ENCODE results near the gene NUFIP1. TPM values are rescaled to one million over a fixed set of nuclear protein-coding genes. Genes with fewer than 3 reads are reported as not detected.
A peak's percentile ranks its signal among the peaks of the same experiment; 100 is the strongest.

Gene NUFIP1
- polyA plus RNA-seq, 1 donor (not counting 4 experiments of a cell fraction or from before 2014, with no cell fraction given), result 3.3 TPM

DNA sequence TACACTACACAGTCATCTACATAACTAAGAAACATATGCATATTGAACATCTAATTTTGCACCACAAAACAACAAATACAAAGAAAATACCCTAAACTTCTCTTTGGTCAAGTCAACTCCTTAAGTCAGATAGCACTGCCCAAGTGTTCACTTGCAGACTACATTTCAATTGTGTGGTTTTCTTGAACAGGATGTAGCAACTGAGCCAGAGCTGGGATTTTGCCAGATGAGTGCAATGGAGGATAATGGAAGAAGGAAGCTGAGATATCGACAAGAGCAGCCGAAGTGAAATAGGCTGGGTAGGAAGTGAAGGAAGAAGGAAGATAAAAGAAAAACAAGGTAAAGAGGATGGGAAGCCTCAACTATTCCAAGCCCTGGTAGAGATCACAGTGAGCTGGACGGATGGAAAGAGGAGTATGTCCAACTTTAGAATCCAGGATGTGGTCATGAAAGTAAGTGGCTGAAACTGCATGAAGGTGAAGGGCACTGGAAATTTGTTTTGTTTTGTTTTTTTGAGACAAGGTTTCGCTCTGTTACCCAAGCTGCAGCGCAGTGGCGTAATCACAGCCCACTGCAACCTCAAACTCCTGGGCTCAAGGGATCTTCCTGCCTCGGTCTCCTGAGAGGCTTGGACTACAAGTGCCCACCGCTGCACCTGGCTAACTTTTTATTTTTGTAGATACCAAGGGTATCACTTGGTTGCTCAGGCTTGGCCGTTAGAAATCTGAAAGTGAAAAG lies 15.0 kb downstream of the NUFIP1 start:
- H3K27me3 ChIP-seq (ENCODE audit: control insufficient read depth, extremely low read depth, insufficient read depth, low read length), result no peaks in the 10 kb centered on the region
- dilution Hi-C loops (cut with MboI; ENCODE audit: extremely low pct_ligation_motif_present, low sequenced_read_pairs), result no loop called here
- no peak for TF ChIP-seq CTCF (optimal IDR thresholded peaks at IDR 0.05 in 1 of 3, IDR thresholded peaks at IDR 0.05 in 1 of 3, conservative IDR thresholded peaks at IDR 0.05 in 1 of 3; ENCODE audit: extremely low read depth in 1 of 3, insufficient read depth in 2 of 3, low read length in 3 of 3)
- no peak for TF ChIP-seq EZH2 (IDR thresholded peaks at IDR 0.05; ENCODE audit: low read length)
- H3K9me3 ChIP-seq (ENCODE audit: control insufficient read depth, low read depth, low read length), result no peaks in the 10 kb centered on the region
- no peaks in the 10 kb centered on the region for H4K20me1 ChIP-seq (ENCODE audit: control insufficient read depth, extremely low read depth, insufficient read depth, low read length)
- H3K79me2 ChIP-seq (ENCODE audit: control insufficient read depth, insufficient read depth, low read length), result peaks cover 4% of the 10 kb centered on the region
- no peak overlapping the region for H2AFZ ChIP-seq (ENCODE audit: control insufficient read depth, low read length)
- no peak overlapping the region for H3K9ac ChIP-seq (ENCODE audit: control insufficient read depth, extremely low read depth, insufficient read depth, low read length)
- no peak overlapping the region for H3K4me3 ChIP-seq (ENCODE audit: control insufficient read depth in 2 of 3, extremely low read depth in 1 of 3, insufficient read depth in 2 of 3, low read depth in 1 of 3, low read length in 3 of 3)
- FAIRE-seq (no peak), DNase-seq (ENCODE audit: low read depth, low spot score) (no peak)
- H3K9me1 ChIP-seq (ENCODE audit: control insufficient read depth, extremely low read depth, insufficient read depth, low read length), result no peaks in the 10 kb centered on the region
- H3K36me3 ChIP-seq (ENCODE audit: control insufficient read depth in 2 of 2, extremely low read depth in 1 of 2, insufficient read depth in 2 of 2, low read length in 2 of 2), result peaks cover 11 to 22% of the 10 kb centered on the region in 2 experiments
- no peak overlapping the region for H3K27ac ChIP-seq (ENCODE audit: control insufficient read depth, insufficient read depth, low read length)
- no peak overlapping the region for H3K4me2 ChIP-seq (ENCODE audit: control insufficient read depth, extremely low read depth, insufficient read depth, low read depth, low read length)
- H3K4me1 ChIP-seq (ENCODE audit: control insufficient read depth, extremely low read depth, insufficient read depth, low read length), result no peaks in the 10 kb centered on the region

GRCh38 chr13:44972956-44973581 lies 16.2 kb downstream of the NUFIP1 start:
- TF ChIP-seq CTCF (optimal IDR thresholded peaks at IDR 0.05 in 1 of 3, IDR thresholded peaks at IDR 0.05 in 1 of 3, conservative IDR thresholded peaks at IDR 0.05 in 1 of 3; ENCODE audit: extremely low read depth in 1 of 3, insufficient read depth in 2 of 3, low read length in 3 of 3), result peak in 1 of 3 experiments; percentile 25
- TF ChIP-seq EZH2 (IDR thresholded peaks at IDR 0.05; ENCODE audit: low read length), result no peak
- no peak for DNase-seq (ENCODE audit: low read depth, low spot score)
- H3K9ac ChIP-seq (ENCODE audit: control insufficient read depth, extremely low read depth, insufficient read depth, low read length), result no peak overlapping the region
- H3K9me3 ChIP-seq (ENCODE audit: control insufficient read depth, low read depth, low read length), result no peaks in the 10 kb centered on the region
- no peak overlapping the region for H2AFZ ChIP-seq (ENCODE audit: control insufficient read depth, low read length)
- H3K27me3 ChIP-seq (ENCODE audit: control insufficient read depth, extremely low read depth, insufficient read depth, low read length), result no peaks in the 10 kb centered on the region
- H3K27ac ChIP-seq (ENCODE audit: control insufficient read depth, insufficient read depth, low read length), result no peak overlapping the region
- peaks cover 8 to 14% of the 10 kb centered on the region in 2 experiments for H3K36me3 ChIP-seq (ENCODE audit: control insufficient read depth in 2 of 2, extremely low read depth in 1 of 2, insufficient read depth in 2 of 2, low read length in 2 of 2)
- H3K4me3 ChIP-seq (ENCODE audit: control insufficient read depth in 2 of 3, extremely low read depth in 1 of 3, insufficient read depth in 2 of 3, low read depth in 1 of 3, low read length in 3 of 3), result no peak overlapping the region
- H3K79me2 ChIP-seq (ENCODE audit: control insufficient read depth, insufficient read depth, low read length), result peaks cover 6% of the 10 kb centered on the region
- no peaks in the 10 kb centered on the region for H4K20me1 ChIP-seq (ENCODE audit: control insufficient read depth, extremely low read depth, insufficient read depth, low read length)
- no peaks in the 10 kb centered on the region for H3K9me1 ChIP-seq (ENCODE audit: control insufficient read depth, extremely low read depth, insufficient read depth, low read length)
- H3K4me1 ChIP-seq (ENCODE audit: control insufficient read depth, extremely low read depth, insufficient read depth, low read length), result no peaks in the 10 kb centered on the region
- FAIRE-seq, result no peak
- no peak overlapping the region for H3K4me2 ChIP-seq (ENCODE audit: control insufficient read depth, extremely low read depth, insufficient read depth, low read depth, low read length)
- dilution Hi-C loops (cut with MboI; ENCODE audit: extremely low pct_ligation_motif_present, low sequenced_read_pairs), result no loop called here
